OCI-LY3 (cell line): ENCODE results near the gene RNFT1.
"Not testable (repeated sequence)": the region's sequence is repeated elsewhere in the genome, so short reads cannot be mapped to it uniquely, and the experiment has no call there.

Experiments
- H2AFZ ChIP-seq: fragments of 200-600, 300-600 bp; shearing (Covaris generic); 2 replicates; pipeline ENCODE4 v1.6.0; 2014; ENCODE audit warnings: antibody characterized with exemption, low read depth, low read length
- H3K27ac ChIP-seq: fragments of 200-600, 300-600 bp; sonication (generic); 2 replicates; pipeline ENCODE4 v1.5.1; 2014; ENCODE audit warnings: mild to moderate bottlenecking, low read length, moderate library complexity, mixed read lengths
- H3K27me3 ChIP-seq: fragments of 200-600, 300-600 bp; sonication (generic); 2 replicates; pipeline ENCODE4 v1.6.1; 2014; ENCODE audit warnings: low read depth, low read length, mixed read lengths
- H3K36me3 ChIP-seq: fragments of 200-600, 300-600 bp; sonication (generic); replicated peaks from 2 replicates; pipeline ENCODE3; 2014; ENCODE audit warnings: low read depth, low read length, mixed read lengths
- H3K4me1 ChIP-seq: fragments of 300-600, 200-600 bp; sonication (generic); 2 replicates; pipeline ENCODE4 v1.6.1; 2014; ENCODE audit warnings: low read length, mixed read lengths
- H3K4me2 ChIP-seq: fragments of 200-600, 300-600 bp; sonication (generic); 2 replicates; pipeline ENCODE4 v1.6.1; 2014; ENCODE audit warnings: low read length, mixed read lengths
- H3K4me3 ChIP-seq: fragments of 300-600, 200-600 bp; sonication (generic); 2 replicates; pipeline ENCODE4 v1.5.1; 2014; ENCODE audit warnings: antibody characterized with exemption, mild to moderate bottlenecking, low read length, moderate library complexity
- H3K79me2 ChIP-seq: fragments of 300-600, 200-600 bp; shearing (Covaris generic); 2 replicates; pipeline ENCODE4 v1.6.1; 2014; ENCODE audit warnings: mild to moderate bottlenecking, low read length, mixed read lengths
- H3K9ac ChIP-seq: fragments of 300-600, 200-600 bp; shearing (Covaris generic); 2 replicates; pipeline ENCODE4 v1.6.0; 2014; ENCODE audit warnings: mild to moderate bottlenecking, low read length, moderate library complexity
- H3K9me3 ChIP-seq: fragments of 200-600, 300-600 bp; shearing (Covaris generic); 2 replicates; pipeline ENCODE4 v1.6.1; 2014; ENCODE audit warnings: low read length, mixed read lengths; ENCODE audit not compliant: insufficient read depth
- H4K20me1 ChIP-seq: fragments of 200-600, 300-600 bp; sonication (generic); 2 replicates; pipeline ENCODE4 v1.6.1; 2016; ENCODE audit warnings: low read length, mixed read lengths; ENCODE audit not compliant: insufficient read depth
- CTCF ChIP-seq: fragments of 200-600, 300-600 bp; sonication (generic); IDR thresholded peaks from 2 replicates; pipeline ENCODE4 v1.5.1; 2014; ENCODE audit warnings: antibody characterized with exemption, low read length, low read depth
- EZH2phosphoT487 ChIP-seq: fragments of 200-600 bp; shearing (Covaris generic); IDR thresholded peaks from 2 replicates; pipeline ENCODE4 v1.6.1; 2018; ENCODE audit warnings: antibody characterized with exemption, mixed run types, low read depth

The RNFT1 gene

GRCh38 chr17:59954856-59955255, 9.7 kb downstream of the RNFT1 start:
- no peaks in the 10 kb centered on the region for H4K20me1 ChIP-seq
- H3K27me3 ChIP-seq, result no peaks in the 10 kb centered on the region
- no peak overlapping the region for H3K4me3 ChIP-seq
- no peaks in the 10 kb centered on the region for H3K9me3 ChIP-seq
- H3K36me3 ChIP-seq, result no peaks in the 10 kb centered on the region
- no peak overlapping the region for H3K4me2 ChIP-seq
- H3K79me2 ChIP-seq, result no peaks in the 10 kb centered on the region
- no peak overlapping the region for H3K27ac ChIP-seq
- TF ChIP-seq CTCF (no peak), EZH2phosphoT487 (no peak)
- H2AFZ ChIP-seq, result no peak overlapping the region
- H3K9ac ChIP-seq, result no peak overlapping the region
- H3K4me1 ChIP-seq, result no peaks in the 10 kb centered on the region

DNA sequence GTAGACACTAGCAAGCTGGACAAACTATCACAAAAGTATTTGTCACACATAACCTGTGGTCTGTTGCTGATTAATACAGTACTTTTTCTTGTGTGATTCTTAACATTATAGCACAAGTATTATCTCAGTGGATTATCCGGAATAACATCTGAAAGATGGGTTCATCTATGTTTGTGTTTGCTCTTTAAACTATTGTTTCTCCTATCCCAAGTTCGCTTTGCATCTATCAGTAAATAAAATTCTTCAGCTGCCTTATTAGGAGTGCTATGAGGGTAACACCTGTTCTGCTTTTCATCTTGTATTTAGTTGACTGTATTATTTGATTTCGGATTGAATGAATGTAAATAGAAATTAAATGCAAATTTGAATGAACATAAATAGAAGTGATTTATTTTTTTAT, 14.5 kb downstream of the RNFT1 start:
- no peaks in the 10 kb centered on the region for H3K36me3 ChIP-seq
- no peaks in the 10 kb centered on the region for H3K9me3 ChIP-seq
- H3K27ac ChIP-seq, result no peak overlapping the region
- no peak overlapping the region for H2AFZ ChIP-seq
- no peak overlapping the region for H3K9ac ChIP-seq
- H3K4me2 ChIP-seq, result no peak overlapping the region
- H4K20me1 ChIP-seq, result no peaks in the 10 kb centered on the region
- no peaks in the 10 kb centered on the region for H3K79me2 ChIP-seq
- no peak overlapping the region for H3K4me3 ChIP-seq
- no peaks in the 10 kb centered on the region for H3K27me3 ChIP-seq
- H3K4me1 ChIP-seq, result no peaks in the 10 kb centered on the region
- TF ChIP-seq EZH2phosphoT487, result no peak
- TF ChIP-seq CTCF, result no peak

- not testable (repeated sequence) for H3K36me3 ChIP-seq, H2AFZ ChIP-seq, H3K9ac ChIP-seq, H4K20me1 ChIP-seq, H3K79me2 ChIP-seq, H3K4me1 ChIP-seq, H3K4me3 ChIP-seq, H3K9me3 ChIP-seq, H3K27ac ChIP-seq, H3K27me3 ChIP-seq, H3K4me2 ChIP-seq
Observed at GRCh38 chr17:59947310-59947709, 17.2 kb downstream of the RNFT1 start.

- not testable (repeated sequence) for H3K27ac ChIP-seq, H3K4me2 ChIP-seq, H3K27me3 ChIP-seq
Observed at GRCh38 chr17:59946433-59946832, 18.1 kb downstream of the RNFT1 start.

GRCh38 chr17:59941131-59941530, 23.4 kb downstream of the RNFT1 start:
- TF ChIP-seq EZH2phosphoT487, result no peak
- no peak for TF ChIP-seq CTCF
- H3K36me3 ChIP-seq, result peaks cover 5% of the 10 kb centered on the region

More at GRCh38 chr17:59946433-59946832, 18.1 kb downstream of the RNFT1 start:
- H4K20me1 ChIP-seq, H3K4me1 ChIP-seq, H2AFZ ChIP-seq, H3K9me3 ChIP-seq, H3K36me3 ChIP-seq, H3K4me3 ChIP-seq, H3K9ac ChIP-seq, H3K79me2 ChIP-seq: not testable (repeated sequence)

DNA sequence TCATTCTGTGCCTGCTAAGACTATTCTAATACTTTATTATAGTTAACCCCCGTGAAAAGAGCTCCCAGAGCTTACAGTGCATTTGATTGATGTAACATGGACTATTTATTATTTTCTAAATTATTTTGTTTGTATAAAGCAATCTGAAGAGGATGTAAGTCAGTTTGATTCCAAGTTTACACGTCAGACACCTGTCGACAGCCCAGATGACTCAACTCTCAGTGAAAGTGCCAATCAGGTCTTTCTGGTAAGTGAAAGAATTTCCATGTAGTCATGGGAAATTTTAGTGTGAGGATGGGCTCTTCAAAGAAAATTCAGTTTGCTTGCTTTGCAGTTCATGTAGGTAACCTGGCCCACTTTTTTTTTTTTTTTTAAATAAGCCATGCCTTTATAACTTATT, 23.8 kb downstream of the RNFT1 start:
- not testable (repeated sequence) for H2AFZ ChIP-seq, H4K20me1 ChIP-seq, H3K4me2 ChIP-seq, H3K9ac ChIP-seq, H3K27me3 ChIP-seq, H3K36me3 ChIP-seq, H3K27ac ChIP-seq, H3K4me3 ChIP-seq, H3K4me1 ChIP-seq, H3K79me2 ChIP-seq, H3K9me3 ChIP-seq

More at GRCh38 chr17:59941131-59941530, 23.4 kb downstream of the RNFT1 start:
- H3K4me2 ChIP-seq, result no peak overlapping the region
- no peak overlapping the region for H3K9ac ChIP-seq
- no peaks in the 10 kb centered on the region for H4K20me1 ChIP-seq
- H3K27me3 ChIP-seq, result no peaks in the 10 kb centered on the region
- H3K27ac ChIP-seq, result no peak overlapping the region
- no peaks in the 10 kb centered on the region for H3K79me2 ChIP-seq
- H3K9me3 ChIP-seq, result no peaks in the 10 kb centered on the region
- no peaks in the 10 kb centered on the region for H3K4me1 ChIP-seq
- no peak overlapping the region for H3K4me3 ChIP-seq
- no peak overlapping the region for H2AFZ ChIP-seq

- H2AFZ ChIP-seq, H3K36me3 ChIP-seq, H3K4me2 ChIP-seq, H3K27ac ChIP-seq, H3K4me3 ChIP-seq, H3K9ac ChIP-seq, H3K9me3 ChIP-seq, H3K27me3 ChIP-seq, H4K20me1 ChIP-seq, H3K79me2 ChIP-seq, H3K4me1 ChIP-seq: not testable (repeated sequence)
Observed at GRCh38 chr17:59933317-59933716, 31.2 kb downstream of the RNFT1 start.
